ENCODE data around the gene EXOSC6. TPM values are rescaled to one million over a fixed set of nuclear protein-coding genes. Genes with fewer than 3 reads are reported as not detected.

EXOSC6 gene
- total RNA-seq, result 31.9 and 32.5 TPM in 2 replicates

DNA sequence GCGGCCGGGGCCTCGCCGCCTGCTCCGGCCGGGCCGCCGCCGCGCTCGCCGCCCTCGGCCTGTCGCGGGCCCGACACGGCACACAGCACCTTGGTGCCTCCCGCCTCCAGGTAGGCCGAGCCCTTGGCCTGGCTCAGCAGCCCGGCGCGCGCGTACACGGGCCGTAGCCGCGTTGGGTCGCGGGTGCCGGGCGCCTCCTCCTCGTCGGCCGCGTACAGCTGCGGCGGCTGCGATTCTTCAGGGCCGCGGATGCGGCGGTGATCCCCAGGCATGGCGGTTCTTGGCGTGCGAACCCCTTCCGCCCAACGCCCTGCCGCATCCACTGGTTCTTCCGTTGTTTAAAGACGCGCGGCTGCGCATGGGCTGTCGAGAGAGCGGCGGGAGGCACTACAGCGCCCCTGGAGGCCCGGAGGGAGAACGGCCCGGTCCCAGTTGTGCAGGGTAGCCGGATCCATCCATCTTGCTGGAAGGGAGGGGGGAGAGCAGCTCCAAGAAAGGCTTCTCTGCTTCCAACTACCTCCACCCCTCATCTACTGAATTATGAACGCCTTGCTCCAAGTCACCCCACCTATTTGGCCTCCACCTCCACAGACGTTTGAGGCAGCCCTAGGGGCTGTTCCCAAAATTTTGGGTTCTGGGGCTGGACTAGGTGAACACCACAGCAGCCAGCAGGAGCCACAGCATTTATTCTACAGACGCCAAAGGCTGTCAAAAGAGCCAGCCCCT lies at the start of gene EXOSC6:
TSS of gene EXOSC6 (minus strand) at position 312 of the 726 bp plus-strand sequence. CDS start at position 272, 40 bp downstream.

DNA sequence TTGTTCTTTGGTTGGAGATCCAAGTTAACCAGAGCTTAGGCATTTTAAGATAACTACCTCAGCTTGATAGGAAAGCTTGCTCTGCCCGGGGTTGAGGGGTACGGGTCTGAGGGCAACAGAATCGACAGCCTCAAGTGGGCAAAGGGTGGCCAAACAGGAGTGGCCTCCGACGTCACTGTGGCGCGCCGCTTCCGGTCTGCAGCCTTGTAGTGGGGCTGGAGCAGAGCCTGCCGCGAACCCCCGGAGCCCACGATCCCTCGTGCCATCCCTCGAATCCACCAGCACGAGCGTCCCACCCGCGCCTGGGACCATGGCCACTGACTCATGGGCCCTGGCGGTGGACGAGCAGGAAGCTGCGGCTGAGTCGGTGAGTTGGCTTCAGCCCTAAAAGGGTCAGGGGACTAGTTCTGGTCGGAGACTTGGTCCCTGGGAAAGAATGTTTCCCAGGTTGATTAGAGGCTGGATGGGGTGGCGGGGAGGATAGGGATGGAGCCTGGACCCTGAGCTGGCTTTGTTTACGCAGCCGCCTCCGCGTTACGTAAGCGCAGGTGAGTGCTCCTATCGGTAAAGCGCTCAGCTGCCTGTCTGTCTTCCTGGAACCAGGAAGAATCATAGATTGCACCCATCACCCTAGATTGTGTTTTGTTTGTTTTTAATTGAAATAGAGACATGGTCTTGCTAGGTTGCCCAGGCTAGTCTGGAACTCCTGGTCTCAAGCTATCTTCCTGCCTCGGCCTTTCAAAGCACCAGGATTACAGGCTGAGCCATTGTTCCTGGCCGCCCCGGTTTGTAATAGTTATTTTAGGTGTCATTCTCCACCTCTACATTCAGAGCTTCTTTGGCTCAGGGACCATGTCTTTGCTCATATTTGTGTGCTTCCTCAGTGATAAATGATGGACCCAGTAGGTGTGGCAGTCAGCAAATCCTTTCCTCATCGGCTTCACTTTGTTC lies 47.5 kb upstream of the EXOSC6 start, which contains the start of gene DDX19B:
TSS of gene DDX19B (plus strand) at position 199 of the 951 bp plus-strand sequence. CDS start at position 311, 112 bp downstream.

DNA sequence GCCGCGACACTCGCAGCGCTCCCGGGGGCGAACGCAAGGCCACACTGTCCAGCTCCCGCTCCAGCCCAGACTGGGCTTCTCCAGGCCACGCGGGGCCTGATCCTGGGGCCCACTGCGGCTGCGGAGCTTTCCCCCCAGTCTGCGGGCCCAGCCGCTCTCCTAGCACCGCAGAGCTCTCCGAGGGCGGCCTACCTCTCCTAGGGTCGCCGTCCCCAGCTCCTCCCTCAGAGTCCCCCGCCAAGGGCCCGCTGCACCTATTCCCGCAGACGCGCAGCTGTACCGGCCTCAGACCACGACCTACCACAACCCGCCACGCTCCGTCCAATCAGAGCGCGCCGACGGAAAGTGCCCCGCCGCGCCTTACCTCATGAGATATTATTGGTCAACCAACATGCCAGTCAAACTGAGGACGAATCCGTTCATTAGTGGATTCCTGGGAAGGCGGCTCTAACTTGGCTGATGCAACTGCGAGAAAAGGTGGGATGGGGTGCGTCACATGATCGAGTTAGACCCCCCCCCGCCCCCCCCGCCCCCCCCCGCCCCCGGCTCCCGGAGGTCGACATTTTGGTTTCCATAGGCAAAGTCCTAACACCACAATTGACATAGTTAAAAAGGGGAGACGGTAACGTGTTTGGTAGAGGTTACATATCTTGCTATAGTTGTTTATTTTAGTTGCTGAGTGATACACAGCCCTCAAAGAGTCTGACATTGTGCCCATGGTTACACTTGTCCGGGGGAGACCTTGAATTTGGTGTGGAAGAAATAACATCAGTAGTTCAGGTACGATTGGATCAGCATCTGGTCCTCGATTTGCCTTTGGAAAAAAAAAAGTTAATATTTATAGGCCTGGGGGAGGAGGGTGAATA lies 37.7 kb upstream of the EXOSC6 start, which contains the start of gene AARS1:
TSS of gene AARS1 (minus strand) at position 278 of the 866 bp plus-strand sequence. CDS start 6,743 bp downstream, outside the sequence.

Other genes with a start within 250 kb of the EXOSC6 start
- 12.8 and 17.1 TPM in 2 replicates for gene PDPR, start 137.6 kb downstream of the EXOSC6 start, total RNA-seq
- not detected in 2 replicates for gene CLEC18C, start 78.2 kb downstream of the EXOSC6 start, total RNA-seq
- 108 and 114 TPM in 2 replicates for gene AARS1, start 37.6 kb upstream of the EXOSC6 start, total RNA-seq
- gene DDX19B, start 47.2 kb upstream of the EXOSC6 start, total RNA-seq, result 34.8 and 39.2 TPM in 2 replicates
- gene DDX19A, start 95.0 kb upstream of the EXOSC6 start, total RNA-seq, result 41.3 and 45.8 TPM in 2 replicates
- 32.1 and 33.0 TPM in 2 replicates for gene ST3GAL2, start 187.2 kb upstream of the EXOSC6 start, total RNA-seq
- gene FCSK, start 202.7 kb upstream of the EXOSC6 start, total RNA-seq, result 13.7 and 15.0 TPM in 2 replicates